Measurements from ENCODE around the gene OPN4.

DNA sequence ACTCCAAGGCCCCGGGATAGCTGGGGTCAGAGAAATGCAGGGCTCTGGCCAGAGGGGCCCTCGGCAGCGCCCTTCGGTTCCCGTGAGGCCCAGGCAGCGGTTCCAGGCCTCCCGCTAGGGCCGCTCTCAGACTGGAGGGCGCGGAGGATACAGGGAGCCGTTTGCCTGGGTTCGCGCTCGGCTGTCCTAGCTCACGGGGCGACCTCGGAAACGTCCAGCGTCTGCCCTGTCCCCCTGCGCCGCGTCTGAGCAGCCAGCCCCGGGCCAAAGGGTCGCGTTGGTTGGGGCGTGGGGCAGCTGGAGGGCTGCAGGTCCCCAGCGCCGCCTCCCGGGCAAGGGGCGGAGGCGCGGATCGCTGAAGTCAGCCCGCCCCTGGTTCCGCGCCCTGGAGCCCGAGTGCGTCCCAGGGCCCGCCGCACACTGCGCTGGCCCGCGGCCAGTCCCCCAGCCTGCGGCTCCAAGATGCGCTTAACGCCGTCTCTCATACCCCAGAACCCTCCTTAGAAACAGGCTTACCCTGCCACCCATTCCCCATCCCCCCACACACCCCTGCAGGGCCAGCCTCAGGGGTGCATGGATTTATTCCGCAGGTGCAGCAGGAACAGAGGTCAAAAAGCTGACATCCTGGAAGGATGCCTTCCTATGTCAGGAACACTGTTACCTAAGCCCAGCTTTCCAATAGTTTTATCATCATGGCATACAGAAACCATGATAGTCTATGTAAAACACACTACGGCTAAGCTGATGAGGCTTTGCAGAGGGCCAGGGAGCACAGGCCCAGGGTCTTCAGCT is 22.1 kb upstream of the OPN4 start:
- TF ChIP-seq, protein P1, sequence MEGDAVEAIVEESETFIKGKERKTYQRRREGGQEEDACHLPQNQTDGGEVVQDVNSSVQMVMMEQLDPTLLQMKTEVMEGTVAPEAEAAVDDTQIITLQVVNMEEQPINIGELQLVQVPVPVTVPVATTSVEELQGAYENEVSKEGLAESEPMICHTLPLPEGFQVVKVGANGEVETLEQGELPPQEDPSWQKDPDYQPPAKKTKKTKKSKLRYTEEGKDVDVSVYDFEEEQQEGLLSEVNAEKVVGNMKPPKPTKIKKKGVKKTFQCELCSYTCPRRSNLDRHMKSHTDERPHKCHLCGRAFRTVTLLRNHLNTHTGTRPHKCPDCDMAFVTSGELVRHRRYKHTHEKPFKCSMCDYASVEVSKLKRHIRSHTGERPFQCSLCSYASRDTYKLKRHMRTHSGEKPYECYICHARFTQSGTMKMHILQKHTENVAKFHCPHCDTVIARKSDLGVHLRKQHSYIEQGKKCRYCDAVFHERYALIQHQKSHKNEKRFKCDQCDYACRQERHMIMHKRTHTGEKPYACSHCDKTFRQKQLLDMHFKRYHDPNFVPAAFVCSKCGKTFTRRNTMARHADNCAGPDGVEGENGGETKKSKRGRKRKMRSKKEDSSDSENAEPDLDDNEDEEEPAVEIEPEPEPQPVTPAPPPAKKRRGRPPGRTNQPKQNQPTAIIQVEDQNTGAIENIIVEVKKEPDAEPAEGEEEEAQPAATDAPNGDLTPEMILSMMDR (IDR thresholded peaks at IDR 0.05) = peak; percentile 58
- TF ChIP-seq EZH2 (IDR thresholded peaks at IDR 0.05) (no peak), EZH2phosphoT487 (IDR thresholded peaks at IDR 0.05) (no peak)
